Breast epithelium (tissue), 3 donors: ENCODE data around the gene SLC22A7.

Experiments
- POLR2A ChIP-seq: fragments of 450-650 bp; IDR thresholded peaks from one replicate; pipeline ENCODE4 v1.6.1; 2016; ENCODE audit warnings: antibody characterized with exemption, mild to moderate bottlenecking, moderate library complexity
- TF ChIP-seq, protein P1 (sequence below), 3 donors: fragments of 450-650 bp; IDR thresholded peaks; one replicate each; pipeline ENCODE4 v1.5.1; 2016 to 2017; ENCODE audit warnings: antibody characterized with exemption in 3 of 3, mild to moderate bottlenecking in 3 of 3, moderate library complexity in 3 of 3

DNA sequence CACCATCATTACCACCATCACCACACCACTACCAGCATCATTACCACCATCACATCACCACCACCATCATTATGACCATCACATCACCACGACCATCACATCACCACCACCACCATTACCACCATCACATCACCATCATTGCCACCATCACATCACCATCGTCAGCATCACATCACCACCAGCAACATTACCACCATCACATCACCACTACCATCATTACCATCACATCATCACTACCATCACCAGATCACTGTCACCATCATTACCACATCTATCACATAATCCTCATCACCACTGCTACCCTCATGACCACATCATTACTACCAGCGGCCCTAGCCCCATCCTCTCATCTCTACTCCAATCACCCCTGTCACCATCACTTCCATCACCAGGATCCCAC, 3.5 kb upstream of the SLC22A7 start:
- TF ChIP-seq, protein P1, sequence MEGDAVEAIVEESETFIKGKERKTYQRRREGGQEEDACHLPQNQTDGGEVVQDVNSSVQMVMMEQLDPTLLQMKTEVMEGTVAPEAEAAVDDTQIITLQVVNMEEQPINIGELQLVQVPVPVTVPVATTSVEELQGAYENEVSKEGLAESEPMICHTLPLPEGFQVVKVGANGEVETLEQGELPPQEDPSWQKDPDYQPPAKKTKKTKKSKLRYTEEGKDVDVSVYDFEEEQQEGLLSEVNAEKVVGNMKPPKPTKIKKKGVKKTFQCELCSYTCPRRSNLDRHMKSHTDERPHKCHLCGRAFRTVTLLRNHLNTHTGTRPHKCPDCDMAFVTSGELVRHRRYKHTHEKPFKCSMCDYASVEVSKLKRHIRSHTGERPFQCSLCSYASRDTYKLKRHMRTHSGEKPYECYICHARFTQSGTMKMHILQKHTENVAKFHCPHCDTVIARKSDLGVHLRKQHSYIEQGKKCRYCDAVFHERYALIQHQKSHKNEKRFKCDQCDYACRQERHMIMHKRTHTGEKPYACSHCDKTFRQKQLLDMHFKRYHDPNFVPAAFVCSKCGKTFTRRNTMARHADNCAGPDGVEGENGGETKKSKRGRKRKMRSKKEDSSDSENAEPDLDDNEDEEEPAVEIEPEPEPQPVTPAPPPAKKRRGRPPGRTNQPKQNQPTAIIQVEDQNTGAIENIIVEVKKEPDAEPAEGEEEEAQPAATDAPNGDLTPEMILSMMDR (IDR thresholded peaks at IDR 0.05): no peak
- no peak for TF ChIP-seq POLR2A
